Astrocyte (in vitro differentiated cells and primary cell): ENCODE results near the gene ASB12. TPM values are rescaled to one million over a fixed set of nuclear protein-coding genes. Genes with fewer than 3 reads are reported as not detected.

Source experiments
- DNase-seq: peaks from one replicate; pipeline ENCODE4 v3.0.0-alpha.2; 2010; ENCODE audit warnings: low read depth
- FAIRE-seq: peaks from 2 replicates; lab custom pipeline; 2011; peaks lifted over from hg19 to GRCh38; lab: Jason Lieb, UNC
- H2AFZ ChIP-seq: 2 replicates; pipeline ENCODE4 v1.6.0; 2012; ENCODE audit warnings: low read depth, low read length, inconsistent platforms
- H3K27ac ChIP-seq: 2 replicates; pipeline ENCODE4 v1.5.1; 2011; ENCODE audit warnings: low read depth, low read length, inconsistent platforms
- H3K27me3 ChIP-seq: 2 replicates; pipeline ENCODE4 v1.6.0; 2011; ENCODE audit warnings: low read length, inconsistent platforms; ENCODE audit not compliant: insufficient read depth
- H3K36me3 ChIP-seq: 2 replicates; pipeline ENCODE4 v1.5.1; 2011; ENCODE audit warnings: low read length, inconsistent platforms; ENCODE audit not compliant: insufficient read depth
- H3K4me1 ChIP-seq: 2 replicates; pipeline ENCODE4 v1.5.1; 2011; ENCODE audit warnings: low read length, inconsistent platforms; ENCODE audit not compliant: insufficient read depth
- H3K4me2 ChIP-seq: 2 replicates; pipeline ENCODE4 v1.6.0; 2012; ENCODE audit warnings: low read length, inconsistent platforms
- H3K4me3 ChIP-seq: 2 replicates; pipeline ENCODE4 v1.5.1; 2011; ENCODE audit warnings: low read depth, mild to moderate bottlenecking, low read length, inconsistent platforms; ENCODE audit not compliant: insufficient read depth
- H3K79me2 ChIP-seq: 2 replicates; pipeline ENCODE4 v1.6.0; 2012; ENCODE audit warnings: mild to moderate bottlenecking, low read length, inconsistent platforms; ENCODE audit not compliant: insufficient read depth
- H3K9ac ChIP-seq: 2 replicates; pipeline ENCODE4 v1.6.0; 2012; ENCODE audit warnings: mild to moderate bottlenecking, low read length, inconsistent platforms
- H3K9me3 ChIP-seq: 2 replicates; pipeline ENCODE4 v1.5.1; 2012; ENCODE audit warnings: low read depth, mild to moderate bottlenecking, low read length, inconsistent platforms; ENCODE audit not compliant: insufficient read depth
- H4K20me1 ChIP-seq: 2 replicates; pipeline ENCODE4 v1.6.0; 2012; ENCODE audit warnings: low read length, inconsistent platforms; ENCODE audit not compliant: insufficient read depth
- H3K27ac Mint-ChIP-seq: one replicate; pipeline ENCODE4 v1.8.0; 2021; ENCODE audit warnings: mild to moderate bottlenecking, mixed read lengths; ENCODE audit not compliant: unreplicated experiment
- H3K27me3 Mint-ChIP-seq: one replicate; pipeline ENCODE4 v1.8.0; 2021; ENCODE audit warnings: low read depth, mixed read lengths; ENCODE audit not compliant: unreplicated experiment
- H3K36me3 Mint-ChIP-seq: one replicate; pipeline ENCODE4 v1.8.0; 2021; ENCODE audit warnings: low read depth, mixed read lengths; ENCODE audit not compliant: unreplicated experiment
- H3K4me1 Mint-ChIP-seq: one replicate; pipeline ENCODE4 v1.8.0; 2021; ENCODE audit warnings: low read depth, mixed read lengths; ENCODE audit not compliant: unreplicated experiment
- H3K4me3 Mint-ChIP-seq: one replicate; pipeline ENCODE4 v1.8.0; 2021; ENCODE audit warnings: mild to moderate bottlenecking, moderate library complexity, mixed read lengths; ENCODE audit not compliant: unreplicated experiment
- H3K9me3 Mint-ChIP-seq: one replicate; pipeline ENCODE4 v1.8.0; 2021; ENCODE audit warnings: mild to moderate bottlenecking, mixed read lengths; ENCODE audit not compliant: unreplicated experiment
- CTCF ChIP-seq: IDR thresholded peaks from 2 replicates; pipeline ENCODE4 v1.5.1; 2011; ENCODE audit warnings: low read depth, mild to moderate bottlenecking, inconsistent platforms, low read length, moderate library complexity; ENCODE audit not compliant: insufficient read depth
- EZH2 ChIP-seq: IDR thresholded peaks from 2 replicates; pipeline ENCODE4 v1.6.1; 2012; ENCODE audit warnings: mild to moderate bottlenecking, low read length, inconsistent platforms; ENCODE audit not compliant: insufficient read depth
- total RNA-seq: library from RNA; stranded (reverse); gene quantifications from 2 replicates; pipeline ENCODE4 v1.2.1, GENCODE V29; 2021

The ASB12 gene
- total RNA-seq, 1 donor from 2014 or later = 0.16 TPM

- Histone ChIP-seq H3K36me3 (no peaks in the 10 kb centered on the region), H2AFZ (no peak overlapping the region), H3K9me3 (no peaks in the 10 kb centered on the region), H3K4me2 (no peak overlapping the region), H3K4me3 (no peak overlapping the region), H3K27me3 (no peaks in the 10 kb centered on the region), H3K4me1 (no peaks in the 10 kb centered on the region), H4K20me1 (no peaks in the 10 kb centered on the region), H3K79me2 (no peaks in the 10 kb centered on the region), H3K27ac (no peak overlapping the region), H3K9ac (no peak overlapping the region)
- FAIRE-seq (no peak), DNase-seq (no peak)
- Mint-ChIP-seq H3K27ac (no peak overlapping the region), H3K27me3 (no peaks in the 10 kb centered on the region), H3K36me3 (peaks cover 9% of the 10 kb centered on the region), H3K4me1 (no peaks in the 10 kb centered on the region), H3K9me3 (no peaks in the 10 kb centered on the region), H3K4me3 (no peak overlapping the region)
- TF ChIP-seq EZH2 = no peak
- TF ChIP-seq CTCF = no peak
These were observed 34.5 kb downstream of the ASB12 start for GRCh38 chrX:64195862-64196261.

GRCh38 chrX:64192673-64193072, 37.7 kb downstream of the ASB12 start:
- H3K27me3 ChIP-seq = no peaks in the 10 kb centered on the region
- Mint-ChIP-seq H3K36me3 (peaks cover 14% of the 10 kb centered on the region), H3K4me1 (no peaks in the 10 kb centered on the region), H3K9me3 (no peaks in the 10 kb centered on the region), H3K27me3 (no peaks in the 10 kb centered on the region), H3K27ac (no peak overlapping the region), H3K4me3 (no peak overlapping the region)
- H3K4me3 ChIP-seq = no peak overlapping the region
- no peaks in the 10 kb centered on the region for H3K9me3 ChIP-seq
- no peak overlapping the region for H3K27ac ChIP-seq
- no peak overlapping the region for H2AFZ ChIP-seq
- DNase-seq (no peak), FAIRE-seq (no peak)
- no peaks in the 10 kb centered on the region for H3K79me2 ChIP-seq
- no peaks in the 10 kb centered on the region for H4K20me1 ChIP-seq
- H3K9ac ChIP-seq = no peak overlapping the region
- no peaks in the 10 kb centered on the region for H3K4me1 ChIP-seq
- no peak for TF ChIP-seq CTCF
- TF ChIP-seq EZH2 = no peak
- no peaks in the 10 kb centered on the region for H3K36me3 ChIP-seq
- no peak overlapping the region for H3K4me2 ChIP-seq

- Histone ChIP-seq H3K36me3 (no peaks in the 10 kb centered on the region), H3K27ac (no peak overlapping the region), H3K9me3 (no peaks in the 10 kb centered on the region), H3K4me1 (no peaks in the 10 kb centered on the region), H3K4me3 (no peak overlapping the region), H3K79me2 (no peaks in the 10 kb centered on the region), H3K4me2 (no peak overlapping the region), H4K20me1 (no peaks in the 10 kb centered on the region), H3K27me3 (no peaks in the 10 kb centered on the region), H2AFZ (no peak overlapping the region), H3K9ac (no peak overlapping the region)
- TF ChIP-seq CTCF (no peak), EZH2 (no peak)
- H3K9me3 Mint-ChIP-seq = no peaks in the 10 kb centered on the region
- peaks cover 14% of the 10 kb centered on the region for H3K36me3 Mint-ChIP-seq
- FAIRE-seq = no peak
- H3K27ac Mint-ChIP-seq = no peak overlapping the region
- no peak for DNase-seq
- no peak overlapping the region for H3K4me3 Mint-ChIP-seq
- H3K27me3 Mint-ChIP-seq = no peaks in the 10 kb centered on the region
- H3K4me1 Mint-ChIP-seq = no peaks in the 10 kb centered on the region
These were observed 38.4 kb downstream of the ASB12 start for GRCh38 chrX:64192040-64192439.
